MCF 10A (cell line): ENCODE measurements around the gene LDB2. TPM values are rescaled to one million over a fixed set of nuclear protein-coding genes. Genes with fewer than 3 reads are reported as not detected.
A peak's percentile ranks its signal among the peaks of the same experiment; 100 is the strongest.

ENCODE experiments used
- BruUV-seq: library from RNA; stranded (reverse); fragments of 400-500 nt; replicated peaks from 2 replicates; lab custom pipeline; 2021; lab: Mats Ljungman, UMichigan
- CTCF ChIA-PET: fragments of 300-600 bp; sonication (Branson Sonifier 250); formaldehyde crosslinking; extraction: SDS; loops from one replicate; lab custom pipeline; 2021; ENCODE audit warnings: antibody characterized with exemption, inconsistent platforms; lab: Yijun Ruan, JAX
- POLR2A ChIA-PET: fragments of 300-600, 350-650 bp; sonication (Branson Sonifier 250); formaldehyde crosslinking; extraction: SDS; loops from one replicate; lab custom pipeline; 2020; ENCODE audit warnings: antibody characterized with exemption, inconsistent platforms; lab: Yijun Ruan, JAX
- DNase-seq: peaks from one replicate; pipeline ENCODE4 v3.0.0-alpha.2; 2018; ENCODE audit not compliant: unreplicated experiment
- H3K27ac Mint-ChIP-seq: one replicate; pipeline ENCODE4 v1.8.0; 2022; ENCODE audit warnings: mild to moderate bottlenecking, low read depth, mixed read lengths; ENCODE audit not compliant: unreplicated experiment
- H3K27me3 Mint-ChIP-seq: one replicate; pipeline ENCODE4 v1.8.0; 2022; ENCODE audit warnings: mixed read lengths; ENCODE audit not compliant: insufficient read depth, unreplicated experiment
- H3K36me3 Mint-ChIP-seq: one replicate; pipeline ENCODE4 v1.8.0; 2022; ENCODE audit warnings: mild to moderate bottlenecking, moderate library complexity, mixed read lengths; ENCODE audit not compliant: insufficient read depth, unreplicated experiment
- H3K4me1 Mint-ChIP-seq: one replicate; pipeline ENCODE4 v1.8.0; 2022; ENCODE audit warnings: mixed read lengths; ENCODE audit not compliant: insufficient read depth, unreplicated experiment
- H3K4me3 Mint-ChIP-seq: one replicate; pipeline ENCODE4 v1.8.0; 2022; ENCODE audit warnings: mild to moderate bottlenecking, moderate library complexity, mixed read lengths; ENCODE audit not compliant: unreplicated experiment
- H3K9me3 Mint-ChIP-seq: one replicate; pipeline ENCODE4 v1.8.0; 2022; ENCODE audit warnings: mixed read lengths; ENCODE audit not compliant: unreplicated experiment
- CTCF ChIP-seq: fragments of 200-600 bp; IDR thresholded peaks from one replicate; pipeline ENCODE4 v1.8.0; 2022; ENCODE audit warnings: antibody characterized with exemption, mild to moderate bottlenecking; ENCODE audit not compliant: unreplicated experiment
- intact Hi-C: fragments of 100-400 bp; cut with micrococcal nuclease; formaldehyde crosslinking; loops from 2 replicates; pipeline ENCODE4 v1.14.1; 2022
- total RNA-seq: library from RNA; stranded (reverse); gene quantifications from 2 replicates; pipeline ENCODE4 v1.2.3, GENCODE V29; 2022

LDB2 gene
- total RNA-seq, 1 experiment from 2014 or later: not detected

GRCh38 chr4:16860516-16860915 lies 37.9 kb downstream of the LDB2 start:
- Mint-ChIP-seq H3K4me3 (no peak overlapping the region), H3K27ac (no peak overlapping the region), H3K27me3 (peaks cover 57% of the 10 kb centered on the region), H3K36me3 (no peaks in the 10 kb centered on the region), H3K9me3 (no peaks in the 10 kb centered on the region), H3K4me1 (no peaks in the 10 kb centered on the region)
- POLR2A ChIA-PET: no interaction called here
- TF ChIP-seq CTCF: no peak
- DNase-seq: peak; percentile 36
- intact Hi-C loops: no loop called here
- CTCF ChIA-PET: interaction anchor here (0.6 kb wide), 1 partner anchor 96 kb away, joined by 3 read pairs; no protein-coding TSS in a partner anchor
- no TSS peak for BruUV-seq

- POLR2A ChIA-PET: no interaction called here
- Mint-ChIP-seq H3K9me3 (no peaks in the 10 kb centered on the region), H3K27me3 (peaks cover 70% of the 10 kb centered on the region), H3K4me1 (no peaks in the 10 kb centered on the region), H3K36me3 (no peaks in the 10 kb centered on the region), H3K27ac (no peak overlapping the region), H3K4me3 (no peak overlapping the region)
- TF ChIP-seq CTCF: no peak
- DNase-seq: no peak
- intact Hi-C loops: no loop called here
- CTCF ChIA-PET: interaction anchor here (0.7 kb wide), 1 partner anchor 70 kb away, joined by 3 read pairs; no protein-coding TSS in a partner anchor
- BruUV-seq: no TSS peak
Observed at GRCh38 chr4:16859031-16859430, 39.4 kb downstream of the LDB2 start.

- intact Hi-C loops: no loop called here
- no TSS peak for BruUV-seq
- H3K4me3 Mint-ChIP-seq: no peak overlapping the region
- no peaks in the 10 kb centered on the region for H3K36me3 Mint-ChIP-seq
- TF ChIP-seq CTCF: no peak
- POLR2A ChIA-PET: no interaction called here
- no peak overlapping the region for H3K27ac Mint-ChIP-seq
- peak; percentile 6 for DNase-seq
- no peaks in the 10 kb centered on the region for H3K9me3 Mint-ChIP-seq
- CTCF ChIA-PET: no interaction called here
- H3K27me3 Mint-ChIP-seq: peaks cover 78% of the 10 kb centered on the region
- H3K4me1 Mint-ChIP-seq: no peaks in the 10 kb centered on the region
Observed at GRCh38 chr4:16858275-16858752, 40.1 kb downstream of the LDB2 start.

GRCh38 chr4:16857425-16857824 lies 41.0 kb downstream of the LDB2 start:
- no peak for DNase-seq
- TF ChIP-seq CTCF: no peak
- CTCF ChIA-PET: interaction anchor here (0.6 kb wide), 1 partner anchor 795 kb away, joined by 3 read pairs; no protein-coding TSS in a partner anchor
- BruUV-seq: no TSS peak
- Mint-ChIP-seq H3K4me1 (no peaks in the 10 kb centered on the region), H3K4me3 (no peak overlapping the region), H3K27me3 (peaks cover 80% of the 10 kb centered on the region), H3K27ac (no peak overlapping the region), H3K36me3 (no peaks in the 10 kb centered on the region), H3K9me3 (no peaks in the 10 kb centered on the region)
- POLR2A ChIA-PET: no interaction called here
- intact Hi-C loops: no loop called here
